Ishikawa (cell line): ENCODE results near the gene XRCC4.

Experiments
- EP300 ChIP-seq: IDR thresholded peaks from 2 replicates; pipeline ENCODE4 v1.6.1; 2012; ENCODE audit warnings: borderline replicate concordance
- RAD21 ChIP-seq: IDR thresholded peaks from 2 replicates; pipeline ENCODE4 v1.6.1; 2012; ENCODE audit warnings: low read depth
- TAF1 ChIP-seq: IDR thresholded peaks from 2 replicates; pipeline ENCODE4 v1.6.1; 2012; ENCODE audit warnings: low read depth, mild to moderate bottlenecking
- YY1 ChIP-seq: IDR thresholded peaks from 2 replicates; pipeline ENCODE4 v1.6.1; 2012; ENCODE audit warnings: low read depth
- TF ChIP-seq, protein P1 (sequence below): IDR thresholded peaks from 2 replicates; pipeline ENCODE4 v1.6.1; 2012

DNA sequence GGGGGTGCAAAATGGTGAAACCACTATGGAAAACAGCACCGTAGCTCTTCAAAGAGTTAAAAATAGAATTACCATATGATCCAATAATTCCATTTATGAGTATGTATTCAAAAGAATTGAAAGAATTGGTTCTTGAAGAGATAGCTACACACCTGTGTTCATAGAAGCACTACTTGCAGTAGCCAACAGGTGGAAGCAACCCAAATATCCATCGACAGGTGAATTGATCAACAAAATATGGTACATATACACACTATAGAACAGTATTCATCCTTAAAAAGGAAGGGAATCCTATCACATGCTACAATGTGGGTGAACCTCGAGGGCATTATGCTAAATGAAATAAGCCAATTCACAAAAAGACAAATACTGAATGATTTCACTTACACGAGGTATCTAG is 308.5 kb downstream of the XRCC4 start:
- TF ChIP-seq, protein P1, sequence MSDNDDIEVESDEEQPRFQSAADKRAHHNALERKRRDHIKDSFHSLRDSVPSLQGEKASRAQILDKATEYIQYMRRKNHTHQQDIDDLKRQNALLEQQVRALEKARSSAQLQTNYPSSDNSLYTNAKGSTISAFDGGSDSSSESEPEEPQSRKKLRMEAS: no peak
- TF ChIP-seq TAF1 (no peak), RAD21 (no peak), EP300 (no peak), YY1 (no peak)
